H1 (cell line): Measurements from ENCODE around the gene RIPOR2. TPM values are rescaled to one million over a fixed set of nuclear protein-coding genes. Genes with fewer than 3 reads are reported as not detected.

Source experiments
- CTCF ChIA-PET: fragments of 300-600 bp; sonication (Branson Sonifier 250); formaldehyde crosslinking; loops from one replicate; lab custom pipeline; 2021; ENCODE audit not compliant: partially characterized antibody; lab: Charles Lee
- POLR2A ChIA-PET: fragments of 300-600 bp; sonication (Branson Sonifier 250); formaldehyde crosslinking; loops from one replicate; lab custom pipeline; 2021; ENCODE audit warnings: inconsistent platforms; ENCODE audit not compliant: partially characterized antibody; lab: Charles Lee
- DNase-seq, 2 experiments: peaks; one replicate each; pipeline versions ENCODE4 v3.0.0 to v3.0.0-alpha.2; 2010 to 2022; ENCODE audit warnings: low spot score in 2 of 2, low read depth in 1 of 2, mixed read lengths in 1 of 2
- FAIRE-seq: peaks from 2 replicates; lab custom pipeline; 2011; peaks lifted over from hg19 to GRCh38; lab: Jason Lieb, UNC
- H2AFZ ChIP-seq: 2 replicates; pipeline ENCODE4 v1.8.1; 2012; ENCODE audit warnings: low read length, inconsistent platforms
- H2AK5ac ChIP-seq: 2 replicates; pipeline ENCODE4 v1.6.1; 2013; ENCODE audit warnings: low read depth, low read length
- H2BK120ac ChIP-seq: replicated peaks from 2 replicates; pipeline ENCODE3; 2013; ENCODE audit warnings: low read depth, low read length, inconsistent platforms
- H2BK12ac ChIP-seq: 2 replicates; pipeline ENCODE4 v1.6.1; 2013; ENCODE audit warnings: low read depth, low read length
- H2BK15ac ChIP-seq: 2 replicates; pipeline ENCODE4 v1.6.1; 2013; ENCODE audit warnings: low read length
- H2BK20ac ChIP-seq: 2 replicates; pipeline ENCODE4 v1.6.1; 2013; ENCODE audit warnings: low read length
- H2BK5ac ChIP-seq: 2 replicates; pipeline ENCODE4 v1.6.1; 2013; ENCODE audit warnings: low read depth, low read length
- H3K14ac ChIP-seq: 2 replicates; pipeline ENCODE4 v1.6.1; 2013; ENCODE audit warnings: inconsistent platforms; ENCODE audit not compliant: insufficient read length
- H3K18ac ChIP-seq: 2 replicates; pipeline ENCODE4 v1.6.1; 2013; ENCODE audit warnings: low read length; ENCODE audit errors: extremely low read depth
- H3K23ac ChIP-seq: 2 replicates; pipeline ENCODE4 v1.6.1; 2013; ENCODE audit warnings: inconsistent platforms; ENCODE audit not compliant: insufficient read length
- H3K23me2 ChIP-seq: 2 replicates; pipeline ENCODE4 v1.6.1; 2013; ENCODE audit warnings: low read depth, low read length
- H3K27ac ChIP-seq: 2 replicates; pipeline ENCODE4 v1.6.1; 2011; ENCODE audit warnings: low read depth, low read length, inconsistent platforms
- H3K27me3 ChIP-seq, 4 experiments: replicated peaks in 1 of 4; 1 replicate in 1 of 4; 2 replicates in 3 of 4; pipeline versions ENCODE4 v1.6.1 to v1.8.1; 2011 to 2013; ENCODE audit warnings: low read length in 3 of 4, mild to moderate bottlenecking in 3 of 4, inconsistent platforms in 2 of 4, mixed read lengths in 2 of 4, moderate library complexity in 1 of 4; ENCODE audit not compliant: control insufficient read depth in 3 of 4, insufficient read depth in 3 of 4; ENCODE audit errors: extremely low read depth in 1 of 4
- H3K36me3 ChIP-seq, 4 experiments: 2 replicates each; pipeline versions ENCODE4 v1.6.1 to v1.8.1; 2011 to 2013; ENCODE audit warnings: mild to moderate bottlenecking in 4 of 4, low read length in 3 of 4, moderate library complexity in 2 of 4, control low read depth in 1 of 4, inconsistent platforms in 1 of 4; ENCODE audit not compliant: insufficient read depth in 4 of 4, control insufficient read depth in 2 of 4
- H3K4ac ChIP-seq: replicated peaks from 2 replicates; pipeline ENCODE3; 2013; ENCODE audit warnings: low read length, low read depth, mixed read lengths, inconsistent platforms; ENCODE audit not compliant: insufficient read length
- H3K4me1 ChIP-seq, 4 experiments: replicated peaks in 1 of 4; 1 replicate in 1 of 4; 2 replicates in 3 of 4; pipeline versions ENCODE4 v1.6.1 to v1.8.1; 2011 to 2013; ENCODE audit warnings: low read length in 3 of 4, inconsistent platforms in 2 of 4, mixed read lengths in 1 of 4; ENCODE audit not compliant: insufficient read depth in 4 of 4, control insufficient read depth in 3 of 4
- H3K4me2 ChIP-seq, 2 experiments: 2 replicates each; pipeline versions ENCODE4 v1.6.1 to v1.8.1; 2011 to 2013; ENCODE audit warnings: low read depth in 2 of 2, low read length in 2 of 2, control low read depth in 1 of 2, inconsistent platforms in 1 of 2, mild to moderate bottlenecking in 1 of 2; ENCODE audit not compliant: insufficient read depth in 1 of 2
- H3K4me3 ChIP-seq, 4 experiments: fragments of 200-600, 300-600 bp in 1 of 4; sonication (generic), shearing (Covaris generic), sonication (Bioruptor Twin) in 1 of 4; 2 replicates each; pipeline versions ENCODE4 v1.5.1 to v1.8.1; 2011 to 2016; ENCODE audit warnings: low read length in 4 of 4, low read depth in 3 of 4, control low read depth in 2 of 4, inconsistent platforms in 2 of 4, mild to moderate bottlenecking in 2 of 4, mixed read lengths in 1 of 4, moderate library complexity in 1 of 4; ENCODE audit not compliant: insufficient read depth in 2 of 4; ENCODE audit errors: extremely low read depth in 1 of 4
- H3K56ac ChIP-seq: replicated peaks from 2 replicates; pipeline ENCODE3; 2013; ENCODE audit warnings: low read depth, mild to moderate bottlenecking, mixed read lengths, low read length, inconsistent platforms; ENCODE audit not compliant: insufficient read length
- H3K79me1 ChIP-seq: 2 replicates; pipeline ENCODE4 v1.6.1; 2013; ENCODE audit warnings: low read depth, low read length, control low read depth
- H3K79me2 ChIP-seq, 2 experiments: 2 replicates each; pipeline versions ENCODE4 v1.6.1 to v1.8.1; 2012 to 2013; ENCODE audit warnings: low read length in 2 of 2, mild to moderate bottlenecking in 2 of 2, inconsistent platforms in 1 of 2; ENCODE audit not compliant: insufficient read depth in 2 of 2, control insufficient read depth in 1 of 2
- H3K9ac ChIP-seq, 4 experiments: replicated peaks in 1 of 4; 1 replicate in 1 of 4; 2 replicates in 3 of 4; pipeline versions ENCODE4 v1.6.1 to v1.8.1; 2011 to 2013; ENCODE audit warnings: low read depth in 3 of 4, low read length in 3 of 4, control low read depth in 2 of 4, mild to moderate bottlenecking in 2 of 4, moderate library complexity in 2 of 4, inconsistent platforms in 1 of 4; ENCODE audit errors: extremely low read depth in 1 of 4
- H3K9me3 ChIP-seq, 2 experiments: 2 replicates each; pipeline versions ENCODE4 v1.6.1 to v1.8.1; 2012 to 2013; ENCODE audit warnings: mild to moderate bottlenecking in 2 of 2, moderate library complexity in 2 of 2, control low read depth in 1 of 2, inconsistent platforms in 1 of 2, low read depth in 1 of 2, low read length in 1 of 2, mixed read lengths in 1 of 2; ENCODE audit not compliant: insufficient read depth in 2 of 2
- H4K20me1 ChIP-seq, 2 experiments: replicated peaks in 1 of 2; 2 replicates each; pipeline versions ENCODE3 to v1.8.1; 2011 to 2013; ENCODE audit warnings: inconsistent platforms in 2 of 2, low read length in 2 of 2, mild to moderate bottlenecking in 1 of 2; ENCODE audit not compliant: insufficient read depth in 2 of 2, control insufficient read depth in 1 of 2
- H4K5ac ChIP-seq: 2 replicates; pipeline ENCODE4 v1.6.1; 2013; ENCODE audit warnings: low read length, low read depth, mixed read lengths, inconsistent platforms; ENCODE audit not compliant: insufficient read length
- H4K8ac ChIP-seq: 2 replicates; pipeline ENCODE4 v1.8.0; 2013; ENCODE audit warnings: mild to moderate bottlenecking, moderate library complexity, low read length, inconsistent platforms; ENCODE audit not compliant: insufficient read depth; ENCODE audit errors: extremely low read depth
- H4K91ac ChIP-seq: replicated peaks from 2 replicates; pipeline ENCODE3; 2013; ENCODE audit warnings: low read length, mixed read lengths, inconsistent platforms; ENCODE audit not compliant: insufficient read length
- KDM5A ChIP-seq: fragments of 200-600 bp; IDR thresholded peaks from 2 replicates; pipeline ENCODE4 v1.7.1; 2012; ENCODE audit warnings: mild to moderate bottlenecking, low read length, inconsistent platforms, mixed read lengths
- SP4 ChIP-seq: IDR thresholded peaks from 2 replicates; pipeline ENCODE4 v1.6.1; 2012; ENCODE audit warnings: low read length, inconsistent platforms
- WGBS, 2 experiments: shearing (Covaris generic) in 1 of 2; methylation state at CpG; one replicate each; pipeline versions ENCODE4 v1.1.6 to v1.1.7; 2013 to 2015; ENCODE audit warnings: low lambda C conversion rate in 2 of 2, mixed read lengths in 2 of 2, inconsistent platforms in 1 of 2, low coverage in 1 of 2, missing lambda C conversion rate in 1 of 2; ENCODE audit not compliant: insufficient replicate concordance in 2 of 2, insufficient coverage in 1 of 2, insufficient read length in 1 of 2; ENCODE audit errors: extremely low coverage in 1 of 2, missing lambda C conversion rate in 1 of 2; 5-methylcytosine and 5-hydroxymethylcytosine counted together
- polyA plus RNA-seq, 7 experiments: library from polyadenylated mRNA; depleted of rRNA in 3 of 7; stranded (reverse) in 5 of 7; unstranded in 2 of 7; fragments of >200 nt in 5 of 7; fragments of 200-250 nt in 2 of 7; gene quantifications; 1 replicate in 5 of 7; 2 replicates in 1 of 7; 4 replicates in 1 of 7; pipeline versions ENCODE4 v1.2.1 to v1.2.3, GENCODE V29; 2011 to 2013; ENCODE audit warnings: missing spikeins in 2 of 7, mixed read lengths in 2 of 7
- total RNA-seq: library from RNA; stranded (reverse); fragmentation: NEBNext Ultra II Directional; extraction: Animal tissue kit (Norgen Biotek cat#: 25700); gene quantifications from 2 replicates; pipeline ENCODE4 v1.2.1, GENCODE V29; 2021

The RIPOR2 gene
- total and polyA plus RNA-seq, 2 of the 8 experiments (the other 6 are each of a cell fraction or from before 2014, with no cell fraction given): 16.7 to 45.6 TPM

- Histone ChIP-seq H4K20me1 (no peaks in the 10 kb centered on the region), H2AFZ (no peak overlapping the region), H3K4me1 (peaks cover 0 to 5% (median 0%) of the 10 kb centered on the region in 4 experiments; a peak in 2 of 7 replicates), H2BK5ac (no peak overlapping the region), H3K27me3 (no peaks in the 10 kb centered on the region), H4K8ac (no peak overlapping the region), H2BK120ac (no peak overlapping the region), H3K27ac (no peak overlapping the region), H3K9ac (no peak overlapping the region)
- WGBS, 2 experiments: 90% methylated on average over 6 of the region's 6 CpGs; no CpG with 5 or more reads in 1 of the 2 experiments
- no peak for DNase-seq
- no peak for TF ChIP-seq KDM5A
- no peak for TF ChIP-seq SP4
- TF ChIP-seq, all 59 proteins: peak for 0
- Histone ChIP-seq H3K4me2 (no peak overlapping the region), H3K56ac (no peak overlapping the region), H2BK20ac (no peak overlapping the region), H3K23me2 (no peaks in the 10 kb centered on the region), H2BK15ac (no peak overlapping the region), H3K18ac (no peak overlapping the region), H3K14ac (no peak overlapping the region), H3K4me3 (no peak overlapping the region), H4K91ac (no peak overlapping the region), H4K5ac (no peak overlapping the region), H3K79me1 (no peaks in the 10 kb centered on the region), H3K23ac (no peak overlapping the region), H2BK12ac (no peak overlapping the region), H3K9me3 (no peaks in the 10 kb centered on the region), H3K79me2 (no peaks in the 10 kb centered on the region), H3K36me3 (no peaks in the 10 kb centered on the region), H3K4ac (no peak overlapping the region), H2AK5ac (no peak overlapping the region)
- no peak for FAIRE-seq
- CTCF ChIA-PET: interaction anchor here (0.6 to 1.8 kb wide), 12 partner anchors 13 to 307 kb away, joined by 3 to 5 read pairs (median 3); no protein-coding TSS in a partner anchor
- POLR2A ChIA-PET: interaction anchor here (1.2 to 1.8 kb wide), 3 partner anchors 12 to 16 kb away, joined by 3 to 6 read pairs (median 4); no protein-coding TSS in a partner anchor
These were observed 138.1 kb downstream of the RIPOR2 start for GRCh38 chr6:24797596-24798216.
